Measurements from ENCODE around the gene PDSS1. TPM values are rescaled to one million over a fixed set of nuclear protein-coding genes. Genes with fewer than 3 reads are reported as not detected.
"Not testable (repeated sequence)": the region's sequence is repeated elsewhere in the genome, so short reads cannot be mapped to it uniquely, and the experiment has no call there.

Gene PDSS1, protein sequence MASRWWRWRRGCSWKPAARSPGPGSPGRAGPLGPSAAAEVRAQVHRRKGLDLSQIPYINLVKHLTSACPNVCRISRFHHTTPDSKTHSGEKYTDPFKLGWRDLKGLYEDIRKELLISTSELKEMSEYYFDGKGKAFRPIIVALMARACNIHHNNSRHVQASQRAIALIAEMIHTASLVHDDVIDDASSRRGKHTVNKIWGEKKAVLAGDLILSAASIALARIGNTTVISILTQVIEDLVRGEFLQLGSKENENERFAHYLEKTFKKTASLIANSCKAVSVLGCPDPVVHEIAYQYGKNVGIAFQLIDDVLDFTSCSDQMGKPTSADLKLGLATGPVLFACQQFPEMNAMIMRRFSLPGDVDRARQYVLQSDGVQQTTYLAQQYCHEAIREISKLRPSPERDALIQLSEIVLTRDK
- 7.9 TPM for polyA plus RNA-seq (2013, experiment 1 of 2; ENCODE audit: insufficient read length)
- 3.1 TPM for polyA plus RNA-seq (2013, experiment 2 of 2; ENCODE audit: insufficient read length)

- peak; percentile 73 for DNase-seq
Measured at GRCh38 chr10:26697163-26697921, at the start of gene PDSS1. Gene PDSS1 (plus strand): TSS chr10:26697701. CDS start chr10:26697712, 11 bp downstream.

GRCh38 chr10:26648245-26648636, 49.3 kb upstream of the PDSS1 start:
- not testable (repeated sequence) for DNase-seq

GRCh38 chr10:26650406-26650805, 47.1 kb upstream of the PDSS1 start:
- DNase-seq, result no peak

DNA sequence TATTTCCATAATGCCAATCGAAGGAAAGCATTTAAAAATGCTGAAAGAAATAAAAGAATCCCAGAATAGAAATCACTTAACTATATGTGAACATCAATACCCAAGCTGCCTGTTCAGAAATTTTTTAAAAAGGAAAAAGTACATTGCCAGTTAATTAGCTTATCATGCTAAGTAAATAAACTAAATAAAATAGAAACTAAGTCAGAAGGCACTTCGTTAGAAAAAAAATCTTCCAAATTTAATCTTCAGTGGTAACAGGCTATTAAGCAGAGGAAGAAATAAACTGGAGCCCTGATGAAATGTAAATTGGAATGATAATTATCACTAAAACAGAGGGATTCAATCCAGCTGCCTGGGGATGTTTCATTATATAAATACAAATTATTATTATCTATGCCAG, 46.0 kb upstream of the PDSS1 start:
- DNase-seq, result not testable (repeated sequence)

DNA sequence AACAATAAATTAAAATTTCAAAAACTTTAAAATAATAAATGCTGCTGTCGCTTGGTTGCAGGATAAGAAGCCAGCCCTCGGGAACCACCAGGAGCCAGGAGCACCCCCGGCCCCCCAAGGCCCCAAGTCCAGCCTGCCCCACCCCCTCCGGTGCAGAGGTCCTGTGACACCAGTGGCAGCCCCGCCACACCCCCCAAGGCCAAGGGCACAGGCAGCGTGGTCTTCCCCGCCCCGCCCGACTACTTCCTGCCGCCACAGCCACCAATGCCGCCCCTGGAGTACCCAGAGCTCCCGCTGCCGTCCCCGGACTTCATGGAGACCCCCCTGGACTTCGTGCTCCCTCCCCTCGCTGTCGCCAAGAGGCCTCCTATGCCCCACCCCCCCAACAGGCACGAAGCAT, 44.5 kb upstream of the PDSS1 start:
- DNase-seq, result no peak

GRCh38 chr10:26655746-26656145, 41.8 kb upstream of the PDSS1 start:
- no peak for DNase-seq

DNA sequence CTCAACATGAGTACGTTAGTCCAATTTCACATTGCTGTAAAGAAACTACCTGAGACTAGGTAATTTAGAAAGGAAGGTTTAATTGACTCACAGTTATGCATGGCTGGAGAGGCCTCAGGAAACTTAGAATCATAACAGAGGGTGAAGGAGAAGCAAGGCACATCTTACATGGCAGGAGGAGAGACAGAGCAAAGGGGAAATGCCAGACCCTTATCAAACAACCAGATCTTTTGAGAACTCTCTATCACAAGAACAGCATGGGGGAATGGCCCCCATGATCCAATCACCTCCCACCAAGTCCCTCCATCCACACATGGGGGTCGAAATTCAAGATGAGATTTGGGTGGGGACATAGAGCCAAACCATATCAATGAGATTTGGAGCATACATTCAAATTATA, 34.6 kb upstream of the PDSS1 start:
- DNase-seq, result no peak

- no peak for DNase-seq
Measured at GRCh38 chr10:26665080-26666048, 32.1 kb upstream of the PDSS1 start.

GRCh38 chr10:26675873-26676257, 21.6 kb upstream of the PDSS1 start:
- DNase-seq, result no peak

DNA sequence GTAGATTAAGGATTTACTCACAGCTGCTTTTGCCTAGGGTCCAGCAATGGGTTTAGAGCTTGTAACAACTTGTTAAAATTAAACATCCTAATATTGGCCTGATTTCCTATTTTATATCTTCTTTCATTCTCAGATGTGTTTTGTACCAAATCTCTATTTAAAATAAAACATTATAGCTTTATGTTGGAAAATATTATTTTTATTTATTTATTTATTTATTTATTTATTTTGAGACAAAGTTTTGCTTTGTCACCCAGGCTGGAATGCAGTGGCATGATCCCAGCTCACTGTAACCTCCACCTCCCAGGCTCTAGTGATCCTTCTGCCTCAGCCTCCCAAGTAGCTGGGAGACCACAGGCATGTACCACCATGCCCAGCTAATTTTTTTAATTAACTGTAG, 17.9 kb upstream of the PDSS1 start:
- no peak for DNase-seq

DNA sequence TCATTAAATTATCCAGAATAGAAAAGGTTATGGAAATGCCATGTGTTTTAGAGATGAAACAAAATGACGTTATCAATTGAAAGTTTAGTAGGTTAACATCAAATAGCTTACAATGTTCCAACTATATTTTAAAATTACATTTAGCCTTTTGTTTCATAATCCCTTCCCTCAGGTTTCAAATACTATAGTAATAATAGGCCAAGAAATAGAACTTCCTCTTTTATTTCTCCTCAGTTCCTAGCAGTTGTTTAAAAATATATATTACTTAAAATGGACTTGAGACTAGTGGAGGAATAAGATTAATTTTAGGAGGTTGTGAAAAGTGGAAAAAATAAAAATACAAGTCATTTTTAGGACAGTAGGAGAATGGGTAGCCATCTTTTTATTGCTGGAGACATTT, 16.4 kb upstream of the PDSS1 start:
- no peak for DNase-seq

DNA sequence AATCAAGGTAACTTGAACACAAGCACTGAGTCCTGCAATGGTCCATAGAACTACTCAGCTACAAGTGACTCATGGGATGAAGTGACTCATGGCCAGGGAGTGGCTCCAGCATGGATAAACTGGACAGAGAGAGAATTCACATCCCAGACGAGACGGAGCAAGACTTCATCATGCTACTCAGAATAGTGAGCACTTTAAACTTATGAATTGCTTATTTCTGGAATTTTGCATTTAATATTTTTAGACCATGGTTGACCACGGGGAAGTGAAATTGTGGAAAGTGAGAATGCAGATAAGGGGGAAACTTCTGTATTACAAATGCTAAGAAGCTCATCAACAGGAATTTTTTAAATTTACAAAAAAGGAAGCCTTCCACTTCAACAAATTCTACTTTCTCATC, 15.5 kb upstream of the PDSS1 start:
- peak; percentile 61 for DNase-seq

DNA sequence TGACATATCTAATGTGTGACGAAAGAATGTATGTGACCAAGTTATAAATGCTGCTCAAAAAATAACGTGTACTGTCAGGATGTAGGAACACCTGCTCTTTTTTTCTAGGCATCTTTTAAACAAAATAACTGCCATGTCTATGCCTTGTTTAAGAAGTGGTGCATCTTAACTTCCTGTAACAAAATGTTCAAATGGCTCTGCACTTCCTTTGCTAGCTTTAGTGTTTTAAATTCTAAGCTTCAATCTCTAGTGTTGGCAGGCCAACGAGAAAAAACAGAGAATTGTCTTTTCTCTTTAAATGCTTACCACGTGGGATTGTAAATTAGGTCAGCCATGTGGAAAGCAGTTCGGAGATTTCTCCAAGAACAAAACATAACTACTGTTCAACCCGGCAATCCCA, 14.6 kb upstream of the PDSS1 start:
- DNase-seq, result no peak

GRCh38 chr10:26684667-26685264, 12.7 kb upstream of the PDSS1 start:
- peak; percentile 53 for DNase-seq

- no peak for DNase-seq
Measured at GRCh38 chr10:26685441-26685840, 12.1 kb upstream of the PDSS1 start.

GRCh38 chr10:26689399-26689798, 8.1 kb upstream of the PDSS1 start:
- DNase-seq, result no peak

- DNase-seq, result no peak
Measured at GRCh38 chr10:26690731-26691475, 6.6 kb upstream of the PDSS1 start.

DNA sequence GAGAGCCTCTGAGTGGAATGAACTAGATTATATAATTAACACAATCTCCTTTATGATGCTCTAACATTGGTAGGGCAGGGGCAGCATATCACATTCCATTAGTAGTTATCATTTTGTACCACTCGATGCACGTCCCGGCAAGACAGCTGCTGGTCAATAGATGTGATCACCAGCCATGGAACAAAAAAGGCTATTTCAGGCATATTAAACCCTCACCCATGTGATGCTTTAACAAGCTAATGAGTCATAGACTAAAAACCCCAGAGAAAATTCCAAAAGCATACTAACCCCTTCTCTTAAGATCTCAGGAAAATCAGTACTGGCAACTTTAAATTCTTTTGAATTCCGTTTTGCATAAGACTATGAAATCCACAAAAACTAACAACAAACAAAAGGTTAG, 3.0 kb upstream of the PDSS1 start:
- DNase-seq, result peak; percentile 19

GRCh38 chr10:26696786-26697162, 727 bp upstream of the PDSS1 start:
- DNase-seq, result no peak

GRCh38 chr10:26697922-26698608, 564 bp downstream of the PDSS1 start:
- DNase-seq, result no peak

DNA sequence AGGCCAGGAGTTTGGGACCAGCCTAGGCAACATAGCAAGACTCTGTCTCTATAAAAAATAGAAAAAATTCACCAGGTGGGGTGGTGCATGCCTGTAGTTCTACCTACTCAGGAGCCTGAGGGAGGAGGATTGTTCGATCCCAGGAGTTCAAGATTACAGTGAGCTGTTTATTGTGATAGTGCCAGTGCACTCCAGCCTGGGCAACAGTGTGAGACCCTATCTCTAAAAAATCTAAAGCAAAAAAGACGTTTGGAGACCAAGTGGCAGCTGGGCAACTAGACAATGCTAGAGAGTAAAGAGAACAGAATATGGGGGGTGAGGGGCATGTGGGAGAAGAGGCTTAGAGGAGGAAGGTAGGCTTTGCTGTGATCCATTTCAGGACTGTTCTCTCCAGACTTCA, 1.4 kb downstream of the PDSS1 start:
- no peak for DNase-seq

All from fibroblast of skin of back (primary cell).